Uterus (tissue), 2 donors: ENCODE data around the gene GREB1.

Source experiments
- POLR2A ChIP-seq, 2 donors: fragments of 450-650 bp; IDR thresholded peaks; one replicate each; pipeline ENCODE4 v1.6.1; 2016; ENCODE audit warnings: antibody characterized with exemption in 2 of 2, mild to moderate bottlenecking in 1 of 2, moderate library complexity in 1 of 2
- TF ChIP-seq, protein P1 (sequence below), 4 experiments: fragments of 200-600 bp in 2 of 4; fragments of 450-650 bp in 2 of 4; sonication (generic) in 2 of 4; IDR thresholded peaks; one replicate each; pipeline ENCODE4 v1.5.1; 2016 to 2019; ENCODE audit warnings: antibody characterized with exemption in 4 of 4, mild to moderate bottlenecking in 2 of 4, moderate library complexity in 1 of 4

DNA sequence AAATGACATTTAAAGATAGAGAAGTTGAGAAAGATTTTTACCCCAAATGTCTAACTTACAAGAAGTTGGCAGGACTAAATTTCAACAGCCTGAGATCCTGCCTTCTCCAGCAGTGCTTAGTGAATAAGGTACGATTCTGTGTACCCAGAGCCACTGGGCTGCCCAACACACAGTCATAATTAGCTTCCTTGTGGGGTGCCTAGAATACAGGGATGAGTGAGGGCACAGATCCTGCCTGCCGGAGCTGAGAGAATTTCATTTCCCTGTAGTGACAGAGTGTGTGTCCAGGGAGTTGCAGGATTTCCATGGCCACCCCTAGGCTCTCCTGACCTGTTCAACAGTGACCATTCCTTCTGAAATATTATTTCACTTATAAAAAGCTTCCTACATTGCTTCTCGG, 27.0 kb downstream of the GREB1 start:
- TF ChIP-seq, protein P1, sequence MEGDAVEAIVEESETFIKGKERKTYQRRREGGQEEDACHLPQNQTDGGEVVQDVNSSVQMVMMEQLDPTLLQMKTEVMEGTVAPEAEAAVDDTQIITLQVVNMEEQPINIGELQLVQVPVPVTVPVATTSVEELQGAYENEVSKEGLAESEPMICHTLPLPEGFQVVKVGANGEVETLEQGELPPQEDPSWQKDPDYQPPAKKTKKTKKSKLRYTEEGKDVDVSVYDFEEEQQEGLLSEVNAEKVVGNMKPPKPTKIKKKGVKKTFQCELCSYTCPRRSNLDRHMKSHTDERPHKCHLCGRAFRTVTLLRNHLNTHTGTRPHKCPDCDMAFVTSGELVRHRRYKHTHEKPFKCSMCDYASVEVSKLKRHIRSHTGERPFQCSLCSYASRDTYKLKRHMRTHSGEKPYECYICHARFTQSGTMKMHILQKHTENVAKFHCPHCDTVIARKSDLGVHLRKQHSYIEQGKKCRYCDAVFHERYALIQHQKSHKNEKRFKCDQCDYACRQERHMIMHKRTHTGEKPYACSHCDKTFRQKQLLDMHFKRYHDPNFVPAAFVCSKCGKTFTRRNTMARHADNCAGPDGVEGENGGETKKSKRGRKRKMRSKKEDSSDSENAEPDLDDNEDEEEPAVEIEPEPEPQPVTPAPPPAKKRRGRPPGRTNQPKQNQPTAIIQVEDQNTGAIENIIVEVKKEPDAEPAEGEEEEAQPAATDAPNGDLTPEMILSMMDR (IDR thresholded peaks at IDR 0.05): no peak
- no peak for TF ChIP-seq POLR2A (IDR thresholded peaks at IDR 0.05)
